ENCODE data around the gene ENC1.
A peak's percentile ranks its signal among the peaks of the same experiment; 100 is the strongest.

Gene ENC1

GRCh38 chr5:74603376-74603775 lies 37.2 kb downstream of the ENC1 start:
- no peak for DNase-seq

DNA sequence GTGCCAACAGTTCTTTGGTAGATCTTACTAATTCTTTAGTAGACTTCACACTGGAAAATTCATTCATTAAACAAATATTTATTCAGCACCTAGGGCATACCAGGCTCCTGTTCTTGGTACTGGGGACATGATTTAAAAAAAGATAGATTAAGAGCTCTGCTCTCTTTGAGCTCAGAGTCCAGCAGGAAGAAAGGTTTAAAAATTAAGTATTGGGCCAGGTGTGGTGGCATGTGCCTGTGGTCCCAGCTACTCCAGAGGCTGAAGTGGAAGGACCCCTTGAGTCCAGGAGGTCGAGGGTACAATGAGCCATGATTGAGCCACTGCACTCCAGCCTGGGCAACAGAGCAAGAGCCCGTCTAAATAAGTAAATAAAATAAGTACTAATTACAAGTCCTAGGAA lies 41.4 kb downstream of the ENC1 start:
- DNase-seq: no peak

DNA sequence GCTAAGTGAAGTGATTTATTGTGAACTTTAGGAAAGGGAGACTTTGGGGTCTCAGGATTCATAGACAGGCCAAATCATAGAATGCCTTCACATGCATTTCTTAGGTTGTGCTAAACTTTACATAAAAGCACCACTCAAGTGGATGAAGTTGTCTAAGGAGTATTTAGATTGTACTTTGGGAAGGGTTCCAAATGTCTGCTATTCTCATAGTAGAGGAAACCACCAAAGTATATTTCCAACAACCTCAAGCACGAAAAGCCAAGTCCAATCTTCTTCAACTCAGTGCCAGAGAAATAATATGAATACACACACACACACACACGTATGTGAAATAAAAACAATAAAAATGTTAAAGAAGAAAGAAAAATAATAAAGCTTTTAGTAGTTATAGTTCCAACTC lies 41.8 kb downstream of the ENC1 start:
- DNase-seq: no peak

DNA sequence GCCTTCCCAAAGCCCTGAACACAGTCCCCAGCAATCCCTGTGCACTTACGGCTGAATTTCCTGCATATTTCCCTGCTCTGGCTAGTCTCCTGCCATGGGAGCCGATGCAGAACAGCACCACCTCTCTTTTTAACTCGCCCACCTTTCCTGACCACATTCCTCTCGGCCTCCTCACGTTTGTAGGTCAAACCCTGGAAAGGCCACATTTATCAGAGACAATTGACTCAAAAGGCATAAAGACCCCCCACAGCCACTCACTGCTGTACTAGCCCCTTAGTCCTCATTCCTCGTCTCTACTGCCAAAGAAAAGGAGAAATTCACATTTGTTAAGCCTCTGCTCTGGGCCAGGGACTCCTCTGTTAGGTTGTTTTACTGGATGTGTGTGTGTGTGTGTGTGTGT lies 43.6 kb downstream of the ENC1 start:
- DNase-seq: no peak

GRCh38 chr5:74595143-74595925 lies 45.2 kb downstream of the ENC1 start:
- DNase-seq: no peak

DNA sequence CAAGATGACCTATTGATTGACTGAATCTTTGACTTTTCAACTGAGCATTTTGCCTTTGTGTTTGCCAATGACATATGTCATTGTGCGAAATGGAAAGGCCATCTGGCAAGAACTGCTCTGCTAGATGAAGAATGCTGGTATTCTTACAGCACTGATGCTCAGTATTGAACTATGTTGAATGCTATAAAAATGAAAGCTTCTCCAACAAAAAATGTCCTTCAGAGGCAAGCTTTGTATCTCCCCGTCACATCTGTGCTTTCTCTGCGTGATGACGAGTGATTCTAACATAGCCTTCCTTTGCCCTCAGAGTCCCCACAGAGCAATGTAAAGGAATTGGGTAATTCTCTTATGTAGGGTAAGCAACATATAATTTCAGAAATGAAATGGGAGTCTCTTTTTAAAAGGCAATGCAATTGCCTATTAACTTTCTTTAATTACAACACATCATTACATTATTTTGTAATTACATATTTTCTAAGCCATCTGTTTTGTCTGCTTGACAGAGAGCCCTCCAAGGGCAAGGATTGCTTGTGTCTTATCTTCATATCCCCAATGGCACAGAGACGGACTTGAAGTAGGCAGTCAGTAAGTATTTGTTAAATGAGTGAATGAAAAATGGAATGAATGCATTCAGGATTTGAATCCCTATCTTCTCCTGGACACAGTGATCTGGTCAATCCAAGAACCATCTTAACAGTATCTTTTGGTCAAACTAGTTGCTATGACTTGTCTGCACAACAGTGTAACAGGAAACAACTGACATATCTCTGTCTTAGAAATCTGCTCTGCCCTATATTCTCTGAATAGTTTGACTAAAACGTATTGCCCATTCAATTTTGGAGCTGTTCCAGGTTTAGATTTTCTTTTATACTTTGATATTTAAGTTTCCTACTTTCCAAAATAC lies 46.1 kb downstream of the ENC1 start:
- DNase-seq: no peak

DNA sequence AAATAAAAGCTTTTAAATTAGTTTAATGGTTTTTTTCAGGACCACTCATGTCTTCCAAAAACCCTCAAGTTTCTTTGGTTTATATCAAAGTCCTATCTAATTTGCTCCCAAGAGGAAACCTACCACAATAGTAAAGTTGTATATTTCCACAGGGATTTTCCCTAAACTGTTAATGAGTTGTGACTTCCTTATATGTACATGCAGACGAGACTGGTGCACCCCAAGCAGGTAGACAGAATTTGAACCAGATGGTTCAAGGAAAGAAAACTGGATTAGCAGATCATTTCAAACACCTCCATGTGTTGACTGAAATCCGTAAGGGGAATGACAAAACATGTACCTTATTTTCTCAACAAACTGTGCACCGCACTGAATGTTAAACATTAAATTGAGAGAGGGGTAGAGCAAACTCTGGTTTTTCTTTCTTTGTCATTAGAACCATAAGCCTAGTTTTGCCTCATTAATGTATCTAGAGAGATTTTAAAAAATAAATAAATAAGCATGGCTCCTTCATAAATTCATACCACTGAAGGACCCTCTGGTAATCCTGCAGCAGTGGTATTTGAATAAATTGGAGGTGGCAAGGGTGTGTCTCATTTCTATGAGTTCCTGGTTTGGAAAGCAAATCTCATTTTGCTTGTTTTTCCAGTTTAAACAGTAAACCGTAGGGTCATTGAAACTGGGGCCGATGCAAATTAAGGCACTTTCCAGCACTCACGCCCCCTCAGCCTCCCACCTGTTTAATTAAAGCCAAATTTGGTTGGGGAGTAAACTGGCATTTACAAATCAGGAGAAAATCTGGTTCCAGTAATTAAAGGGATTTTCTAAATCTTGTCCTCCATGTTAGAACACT lies 51.1 kb downstream of the ENC1 start:
- no peak for DNase-seq

GRCh38 chr5:74588415-74588814 lies 52.1 kb downstream of the ENC1 start:
- no peak for DNase-seq

GRCh38 chr5:74587890-74588289 lies 52.6 kb downstream of the ENC1 start:
- DNase-seq: no peak

DNA sequence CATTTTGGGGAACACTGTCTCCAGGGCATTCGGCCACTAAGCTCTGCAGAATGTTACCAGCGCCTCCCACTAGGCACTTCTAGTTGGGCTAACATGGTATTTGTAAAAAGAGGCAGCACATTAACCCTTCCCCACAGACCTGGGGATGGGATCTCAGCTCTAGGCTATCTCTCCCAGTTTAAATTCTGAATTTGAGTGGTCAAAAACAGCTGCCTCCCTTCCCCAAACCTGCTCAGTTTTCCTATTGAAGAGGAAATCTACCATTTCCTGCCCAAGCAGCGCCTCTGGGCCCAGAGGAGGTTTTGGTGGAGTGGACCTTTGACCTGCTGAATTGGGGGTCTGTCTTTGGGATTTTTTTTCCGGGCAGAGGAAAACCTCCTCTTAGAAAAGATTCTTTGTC lies 53.2 kb downstream of the ENC1 start:
- no peak for DNase-seq

- no peak for DNase-seq
Observed at GRCh38 chr5:74586856-74587255, 53.7 kb downstream of the ENC1 start.

DNA sequence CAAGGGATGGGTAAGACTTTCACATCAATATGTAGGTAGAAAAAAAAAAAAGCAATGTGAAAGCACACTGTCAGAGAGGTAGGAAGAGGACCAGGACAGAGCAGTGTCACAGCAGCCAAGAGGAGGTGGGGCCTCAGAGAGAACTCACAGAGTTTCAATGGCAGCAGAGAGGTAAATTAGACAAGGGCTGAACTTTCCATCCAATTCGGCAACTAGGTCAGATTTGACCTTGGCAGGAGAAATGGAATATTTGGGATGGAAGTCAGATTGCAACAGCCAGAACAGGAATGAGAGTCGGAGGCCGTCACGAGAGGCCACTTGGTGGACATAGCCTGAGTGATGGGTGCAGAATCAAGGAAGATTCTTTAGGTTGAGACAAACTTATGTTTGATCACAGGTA lies 57.7 kb downstream of the ENC1 start:
- no peak for DNase-seq

DNA sequence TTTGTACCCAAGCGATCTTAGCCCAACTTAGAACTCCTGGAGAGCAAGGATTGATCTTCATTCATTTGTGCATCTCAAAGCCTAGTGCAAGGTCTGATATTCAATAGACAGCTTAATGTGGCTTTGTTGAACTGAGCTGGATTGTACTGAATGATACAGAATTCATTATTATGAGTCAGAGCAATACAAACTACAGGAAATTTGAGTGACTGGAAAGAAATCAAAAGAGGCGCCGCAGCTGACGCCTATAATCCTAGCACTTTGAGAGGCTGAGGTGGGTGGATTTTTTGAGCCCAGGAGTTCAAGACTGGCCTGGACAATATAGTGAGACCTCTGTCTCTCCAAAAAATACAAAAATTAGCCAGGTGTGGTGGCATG lies 58.6 kb downstream of the ENC1 start:
- DNase-seq: no peak

- DNase-seq: no peak
Observed at GRCh38 chr5:74580729-74581109, 59.8 kb downstream of the ENC1 start.

GRCh38 chr5:74579215-74579614 lies 61.3 kb downstream of the ENC1 start:
- DNase-seq: peak; percentile 68

GRCh38 chr5:74578356-74579044 lies 62.0 kb downstream of the ENC1 start:
- DNase-seq: no peak

Measured in CD4-positive, alpha-beta T cell treated with Interleukin-6 for 4 hours (primary cell).